CD4-positive, alpha-beta T cell treated with Interleukin-21 for 1 hour (primary cell): ENCODE results near the gene ZNF532.
"Not testable (repeated sequence)": the region's sequence is repeated elsewhere in the genome, so short reads cannot be mapped to it uniquely, and the experiment has no call there.

Source experiments
- DNase-seq: peaks from one replicate; pipeline ENCODE4 v3.0.0-alpha.2; 2020

Gene ZNF532

DNA sequence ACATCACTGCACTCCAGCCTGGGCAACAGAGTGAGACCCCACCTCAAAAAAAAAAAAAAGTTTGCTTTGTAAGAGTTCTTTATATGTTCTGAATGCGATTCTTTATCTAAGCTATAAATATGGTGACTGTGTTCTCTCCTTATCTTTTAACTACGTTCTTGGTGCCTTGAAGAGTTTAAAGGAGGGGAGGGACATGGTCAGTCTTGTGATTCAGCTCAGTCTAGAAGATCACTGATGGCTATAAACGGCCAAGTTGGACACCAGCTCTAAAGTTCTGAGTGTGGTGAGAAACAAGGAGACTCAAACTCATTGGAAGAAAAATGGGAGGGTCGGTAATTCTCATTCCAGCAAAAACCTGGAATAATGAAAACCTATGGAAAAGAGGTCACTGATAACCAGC is 146.6 kb downstream of the ZNF532 start:
- no peak for DNase-seq

DNA sequence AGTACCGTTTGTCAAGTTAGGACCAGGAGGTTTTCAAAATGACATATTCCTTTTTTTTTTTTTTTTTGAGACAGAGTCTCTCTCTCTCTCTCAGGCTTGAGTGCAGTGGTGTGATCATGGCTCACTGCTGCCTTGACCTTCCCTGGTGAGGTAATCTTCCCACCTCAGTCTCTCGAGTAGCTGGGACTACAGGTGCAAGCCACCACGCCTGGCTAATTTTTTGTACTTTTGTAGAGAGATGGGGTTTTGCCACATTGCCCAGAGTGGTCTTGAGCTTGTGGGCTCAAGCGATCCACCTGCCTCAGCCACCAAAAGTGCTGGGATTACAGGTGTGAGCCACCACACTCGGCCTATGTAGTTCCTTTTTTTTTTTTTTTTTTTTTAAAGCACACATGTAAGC is 147.1 kb downstream of the ZNF532 start:
- DNase-seq = no peak

DNA sequence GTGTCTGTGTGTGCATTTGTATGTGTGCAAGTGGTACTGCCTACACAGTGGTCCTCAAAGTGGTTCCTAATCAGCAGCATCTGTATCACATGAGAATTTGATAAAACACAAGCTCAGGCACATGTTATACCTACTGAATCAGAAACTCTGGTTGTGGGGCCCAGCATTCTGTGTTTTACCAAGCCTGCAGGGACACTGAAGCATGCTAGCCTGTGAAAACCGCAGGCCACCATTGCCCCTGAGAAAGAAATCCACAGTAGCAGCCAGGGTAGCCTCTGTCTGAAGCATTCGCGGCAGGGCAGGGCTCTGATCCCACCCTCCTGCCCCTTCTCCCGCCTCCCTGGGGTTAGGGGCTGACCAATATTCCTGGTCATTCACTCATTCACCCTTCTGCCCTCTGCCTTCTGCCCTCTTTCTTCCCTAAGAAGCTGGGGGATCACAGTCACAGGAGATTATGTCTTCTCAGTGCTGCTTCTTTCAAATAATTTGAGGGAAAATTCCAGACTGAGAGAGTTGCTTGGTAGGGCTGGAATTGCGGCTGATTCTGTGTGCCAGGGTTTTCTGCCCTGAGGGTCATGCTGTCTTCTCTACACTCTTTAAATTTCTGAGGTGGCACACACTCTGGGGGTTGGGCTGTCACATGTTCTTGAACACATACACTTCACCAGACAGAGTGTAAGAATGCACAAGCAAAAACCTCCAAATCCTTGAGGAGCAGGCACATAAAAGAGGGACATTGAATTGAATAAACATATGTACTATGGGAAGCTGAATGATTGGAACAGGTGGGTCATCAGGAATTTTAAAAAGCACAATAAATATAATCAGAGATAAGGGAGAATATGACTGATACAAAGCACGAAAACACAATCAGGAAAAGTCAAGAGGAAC is 148.4 kb downstream of the ZNF532 start:
- DNase-seq = no peak

DNA sequence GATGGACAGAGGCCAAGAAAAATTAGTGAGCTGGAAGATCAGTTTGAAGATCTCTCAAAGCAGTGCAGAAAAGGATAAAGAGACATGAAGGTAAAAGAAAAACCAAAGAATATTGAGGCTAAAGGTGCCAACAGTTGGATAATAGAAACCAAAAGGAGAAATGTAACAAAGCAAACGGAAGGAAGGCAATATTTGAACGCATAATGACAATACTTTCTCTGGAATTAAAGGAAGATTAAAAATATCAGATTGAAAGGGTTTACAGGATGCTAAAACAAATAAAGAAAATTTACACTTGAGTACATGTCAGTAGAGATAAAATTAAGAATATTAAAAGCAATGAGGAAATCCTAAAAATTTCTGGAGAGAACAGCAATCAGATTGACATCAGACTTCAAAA is 149.1 kb downstream of the ZNF532 start:
- no peak for DNase-seq

DNA sequence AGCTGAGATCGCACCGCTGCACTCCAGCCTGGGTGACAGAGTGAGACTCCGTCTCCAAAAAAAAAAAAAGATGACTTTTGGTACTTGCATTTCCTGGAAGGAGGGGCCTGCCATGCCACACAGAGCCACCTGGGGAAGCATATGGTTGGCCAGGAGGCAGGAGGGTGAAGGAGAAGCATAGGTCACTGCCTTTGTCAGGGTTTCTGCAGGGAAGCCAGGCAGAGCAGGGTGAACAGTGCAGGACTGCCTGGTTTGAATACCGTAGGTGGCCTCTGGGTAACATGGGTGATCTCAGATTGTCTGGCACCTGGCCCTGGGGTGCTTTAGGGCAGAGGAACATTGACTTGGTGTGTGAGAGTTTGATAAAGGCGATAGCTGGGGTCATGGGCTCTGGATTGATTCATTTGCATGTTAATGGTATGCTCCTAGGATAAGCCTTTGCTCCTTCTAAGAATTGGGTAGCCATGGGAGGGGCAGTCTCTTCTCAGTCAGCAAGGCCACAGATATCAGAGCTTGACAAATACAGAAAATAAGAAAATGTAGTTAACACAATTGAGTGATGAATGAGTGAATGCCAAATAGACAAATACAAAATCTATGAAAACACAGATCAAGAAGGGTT is 151.0 kb downstream of the ZNF532 start:
- DNase-seq = no peak

DNA sequence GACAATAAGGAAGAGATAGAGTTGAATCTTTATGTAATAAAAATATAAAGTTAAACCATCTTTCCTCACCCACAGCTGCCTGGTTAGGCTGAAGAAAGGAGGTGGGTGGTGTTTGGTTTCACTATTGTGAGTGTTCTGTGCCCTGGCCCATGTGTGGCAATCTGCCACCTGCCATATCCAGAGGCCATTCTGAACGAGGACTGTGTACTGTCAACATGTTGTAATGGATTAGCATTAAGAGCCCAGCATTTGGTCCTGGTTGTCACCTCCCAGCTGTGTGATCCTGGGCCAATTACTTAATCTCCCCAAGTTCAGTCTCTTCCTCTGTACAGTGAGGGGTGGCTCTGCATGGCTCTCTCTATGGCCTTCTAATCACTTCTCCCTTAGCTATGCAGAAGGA is 156.8 kb downstream of the ZNF532 start:
- no peak for DNase-seq

DNA sequence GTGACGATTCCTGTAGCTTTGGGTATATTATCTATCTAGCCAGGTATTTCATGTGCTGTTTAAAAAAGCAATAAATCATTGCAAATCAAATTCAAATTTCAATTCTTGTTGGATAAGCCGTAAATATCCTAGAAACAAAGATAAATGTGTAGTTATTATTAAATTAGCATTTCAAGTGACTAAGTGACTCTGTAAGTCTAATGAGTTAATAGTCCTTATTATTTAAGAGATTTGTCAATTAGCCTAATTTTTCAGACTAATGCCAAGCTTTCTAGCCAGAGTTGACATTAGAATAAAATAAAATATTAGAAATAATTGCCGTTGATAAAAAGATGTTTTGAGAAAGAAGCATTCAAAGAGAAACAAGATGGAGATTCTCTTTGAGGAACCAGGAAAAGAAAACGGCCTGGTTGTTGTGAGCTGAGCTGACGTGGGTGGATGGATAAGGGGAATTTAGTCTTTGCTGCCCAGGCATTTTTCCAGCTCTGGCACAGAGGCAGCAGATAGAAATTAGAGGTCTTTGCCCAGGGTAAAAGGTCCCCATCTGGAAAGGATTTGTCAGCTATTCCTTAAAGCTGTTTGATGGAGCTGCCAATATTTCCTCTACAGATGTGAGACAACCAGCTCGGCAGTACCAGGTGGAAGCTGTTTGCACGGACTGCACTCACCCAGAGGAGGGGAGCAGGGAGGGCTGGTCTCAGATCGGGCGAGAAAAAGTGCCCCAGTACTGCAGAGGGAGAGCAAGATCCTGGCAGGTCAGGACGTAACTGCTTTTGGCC is 157.7 kb downstream of the ZNF532 start:
- no peak for DNase-seq

DNA sequence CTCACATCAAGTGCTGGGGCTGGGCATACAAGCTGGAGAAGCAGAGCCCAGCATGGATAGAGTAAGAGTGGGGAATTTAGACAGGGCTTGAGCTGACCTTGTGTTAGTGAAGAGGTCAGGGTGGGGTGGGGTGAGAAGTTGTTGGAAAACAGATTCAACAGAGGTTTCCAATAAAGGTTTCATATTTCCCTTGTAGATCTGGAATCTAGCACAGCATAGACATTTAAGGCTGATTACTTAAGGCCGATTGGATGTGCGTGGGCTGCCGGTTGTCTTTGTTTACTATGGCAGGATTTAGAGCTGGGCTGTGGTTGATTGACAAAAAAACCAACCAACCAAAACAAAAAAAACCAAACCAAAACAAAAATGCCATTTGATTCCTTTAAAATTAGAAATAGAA is 160.2 kb downstream of the ZNF532 start:
- no peak for DNase-seq

DNA sequence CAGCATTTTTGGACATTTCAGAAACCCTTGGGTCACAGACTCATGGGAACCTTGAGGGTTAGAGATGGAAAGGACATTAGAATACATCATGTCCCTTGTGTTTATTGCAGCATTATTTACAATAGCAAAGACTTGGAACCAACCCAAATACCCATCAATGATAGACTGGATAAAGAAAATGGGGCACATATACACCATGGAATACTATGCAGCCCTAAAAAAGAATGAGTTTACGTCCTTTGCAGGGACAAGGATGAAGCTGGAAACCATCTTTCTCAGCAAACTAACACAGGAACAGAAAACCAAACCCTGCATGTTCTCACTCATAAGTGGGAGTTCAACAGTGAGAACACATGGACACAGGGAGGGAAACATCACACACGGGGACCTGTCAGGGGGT is 160.9 kb downstream of the ZNF532 start:
- not testable (repeated sequence) for DNase-seq

DNA sequence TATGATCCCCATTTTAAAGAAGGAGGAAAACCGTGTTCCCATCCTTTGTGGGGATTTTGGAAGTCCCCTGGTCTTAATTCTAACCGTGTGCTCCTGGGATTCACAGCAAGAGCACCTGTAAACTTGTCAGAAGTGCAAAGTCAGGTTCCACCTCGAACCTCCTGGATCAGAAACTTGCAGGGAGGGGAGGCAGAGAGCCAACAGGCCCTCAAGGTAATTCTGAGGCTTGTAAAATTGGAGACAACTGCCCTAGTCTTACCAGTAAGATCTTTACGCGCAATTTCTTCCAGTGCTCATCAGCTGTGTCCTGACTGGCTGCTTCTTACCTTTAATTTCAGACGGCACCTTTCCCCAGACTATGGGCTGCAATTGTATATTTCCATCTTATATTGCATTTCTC is 161.7 kb downstream of the ZNF532 start:
- DNase-seq = no peak

DNA sequence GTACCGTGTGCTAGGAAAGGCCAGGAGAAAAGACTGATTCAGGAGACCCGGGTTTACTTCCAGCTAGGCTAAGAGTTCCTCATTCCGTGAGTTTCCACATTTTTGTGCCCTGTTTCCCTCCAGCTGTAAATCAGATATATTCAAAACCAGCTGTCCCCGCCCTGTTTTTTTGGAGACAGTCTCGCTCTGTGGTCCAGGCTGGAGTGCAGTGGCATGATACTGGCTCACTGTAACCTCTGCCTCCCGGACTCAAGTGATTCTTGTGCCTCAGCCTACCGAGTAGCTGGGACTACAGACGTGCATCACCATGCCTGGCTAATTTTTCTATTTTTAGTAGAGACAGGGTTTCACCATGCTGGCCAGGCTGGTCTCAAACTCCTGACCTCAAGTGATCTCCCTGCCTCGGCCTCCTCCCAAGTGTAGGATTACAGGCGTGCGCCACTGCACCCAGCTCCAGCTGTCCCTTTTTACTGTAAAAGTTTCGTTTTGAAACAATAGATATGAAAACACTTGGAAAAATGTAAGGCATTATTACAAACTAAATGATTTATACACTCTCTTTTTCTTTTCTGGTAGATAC is 162.2 kb downstream of the ZNF532 start:
- DNase-seq = no peak

DNA sequence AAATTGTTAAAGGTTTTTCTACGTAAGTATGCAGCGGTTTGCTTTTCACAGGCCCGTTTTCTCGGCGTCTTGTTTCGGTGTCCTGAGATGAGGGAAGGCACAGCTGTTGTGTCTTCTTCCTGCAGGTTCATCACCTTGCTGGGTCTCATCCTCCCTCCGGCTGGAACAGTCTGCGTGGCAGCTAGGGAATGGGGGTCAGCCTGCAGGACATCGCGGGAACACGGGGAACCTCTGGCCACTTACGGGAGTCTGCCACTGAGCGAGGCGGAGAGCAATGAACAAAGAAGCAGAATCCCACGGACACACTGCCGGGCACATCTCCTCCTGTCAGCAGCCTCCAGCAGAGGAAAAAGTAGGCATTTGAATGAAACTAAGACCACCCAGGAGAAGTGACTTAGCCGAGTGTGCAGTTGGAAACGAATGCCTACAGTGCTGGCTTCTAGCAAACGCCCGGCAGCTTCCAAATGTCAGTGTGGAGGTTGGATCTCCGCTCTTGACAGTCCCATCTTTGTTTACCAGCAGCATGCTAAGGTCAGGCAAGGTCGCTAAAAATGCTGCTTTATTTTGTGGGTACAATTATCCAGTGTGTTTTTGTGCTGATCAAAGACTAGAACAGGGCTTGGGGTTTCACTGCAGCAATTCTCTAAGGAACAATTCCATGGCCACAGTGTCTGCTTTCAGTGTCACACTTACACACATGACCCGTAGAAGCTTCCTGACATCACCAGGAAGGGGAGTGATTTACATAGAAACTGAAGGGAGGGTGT is 165.2 kb downstream of the ZNF532 start:
- no peak for DNase-seq

DNA sequence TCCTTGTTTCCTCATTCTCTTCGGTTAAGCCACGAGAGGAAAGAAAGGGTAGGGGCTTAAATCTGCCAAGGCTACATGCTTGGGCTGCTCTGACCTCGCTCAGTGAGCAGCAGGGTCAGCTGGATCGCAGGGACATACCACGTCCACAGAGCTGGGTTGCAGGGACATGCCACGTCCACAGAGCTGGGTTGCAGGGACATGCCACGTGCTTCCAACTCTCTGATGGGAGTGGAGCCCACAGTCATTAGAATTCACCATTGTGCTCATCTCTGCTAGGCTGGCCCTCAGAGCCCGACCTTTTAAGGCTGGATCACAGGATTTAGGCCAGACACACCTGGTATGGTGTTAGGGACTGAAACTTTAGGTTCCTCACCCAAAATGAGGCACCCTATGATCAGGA is 167.6 kb downstream of the ZNF532 start:
- no peak for DNase-seq

DNA sequence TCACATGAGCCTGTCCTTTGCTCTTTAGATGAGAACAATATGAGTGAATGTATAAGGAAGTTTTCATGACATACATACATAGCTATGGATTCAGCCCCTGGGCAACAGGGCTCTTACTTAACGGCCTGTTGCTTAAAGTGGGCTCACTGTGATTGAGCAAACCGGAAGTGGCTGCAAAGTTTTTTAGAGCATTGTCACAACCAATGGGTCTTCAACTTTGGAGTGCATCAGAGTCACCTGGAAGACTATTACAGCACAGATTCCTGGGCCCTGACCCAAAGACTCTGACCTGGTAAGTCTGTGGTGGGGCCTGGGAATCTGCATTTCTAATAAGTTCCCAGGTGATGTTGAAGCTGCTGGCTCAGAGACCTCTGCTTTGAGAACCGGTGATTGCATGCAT is 168.7 kb downstream of the ZNF532 start:
- no peak for DNase-seq

DNA sequence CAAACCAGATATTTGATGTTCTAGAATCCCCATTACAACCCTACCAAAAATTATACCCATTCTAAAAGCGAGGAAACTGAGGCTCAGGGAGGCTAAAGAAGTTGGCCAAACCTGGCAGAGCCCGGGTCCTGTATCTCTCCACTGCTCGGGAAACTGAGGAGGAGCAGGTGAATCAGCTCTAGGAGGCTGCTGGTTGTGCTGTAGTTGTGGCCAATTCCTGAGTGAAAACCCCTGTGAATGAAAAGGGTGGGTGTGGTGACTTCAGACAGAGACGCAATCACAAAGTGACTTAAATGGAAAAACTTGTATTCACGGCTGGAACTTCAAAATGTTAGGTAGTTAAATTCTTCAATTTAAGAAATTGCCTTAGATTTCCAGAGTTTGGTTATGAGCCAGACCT is 169.3 kb downstream of the ZNF532 start:
- DNase-seq = no peak

DNA sequence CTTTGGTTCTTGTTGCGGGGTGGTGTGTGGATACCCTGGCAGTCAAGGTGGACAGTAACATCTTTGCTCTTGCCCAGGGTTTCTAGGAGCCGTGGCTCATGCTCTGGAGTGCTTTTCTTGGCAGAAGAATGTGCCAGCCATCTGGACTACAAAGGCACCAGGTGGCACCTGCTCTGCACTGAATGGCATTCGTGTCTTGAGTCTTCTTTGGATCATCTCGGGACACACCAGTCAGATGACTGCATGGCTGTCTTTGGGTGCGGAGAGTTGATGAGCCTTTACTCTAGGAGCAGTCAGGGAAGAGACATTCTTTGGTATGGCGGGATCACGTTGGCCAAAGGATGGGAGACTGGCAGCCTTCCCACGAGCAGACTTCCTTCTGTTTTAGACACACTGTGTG is 170.9 kb downstream of the ZNF532 start:
- no peak for DNase-seq
